Amniotic epithelial cell (primary cell): ENCODE data around the gene DNAJB14.

Source experiments
- DNase-seq: peaks from one replicate; pipeline ENCODE4 v3.0.0-alpha.2; 2010; ENCODE audit warnings: low read depth

The DNAJB14 gene

DNA sequence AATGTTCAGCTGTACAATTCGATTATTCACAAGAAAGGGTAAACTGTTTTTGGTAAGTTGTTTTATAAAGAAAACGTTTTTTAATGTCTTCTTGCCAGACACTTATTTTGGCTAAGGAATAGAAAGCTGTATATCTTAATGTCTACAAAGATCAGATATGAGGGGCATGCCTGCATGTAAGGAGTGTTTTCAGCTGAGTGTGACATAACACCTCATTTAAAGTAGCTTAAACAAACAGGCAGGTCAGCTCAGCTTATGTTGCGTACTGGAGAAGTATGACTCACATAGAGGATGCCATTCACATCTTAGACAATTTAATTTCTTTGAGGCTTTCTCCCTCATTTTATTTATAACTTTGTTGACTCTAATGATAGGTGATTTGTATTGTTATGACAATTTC lies 82.6 kb downstream of the DNAJB14 start:
- peak; percentile 34 for DNase-seq

DNA sequence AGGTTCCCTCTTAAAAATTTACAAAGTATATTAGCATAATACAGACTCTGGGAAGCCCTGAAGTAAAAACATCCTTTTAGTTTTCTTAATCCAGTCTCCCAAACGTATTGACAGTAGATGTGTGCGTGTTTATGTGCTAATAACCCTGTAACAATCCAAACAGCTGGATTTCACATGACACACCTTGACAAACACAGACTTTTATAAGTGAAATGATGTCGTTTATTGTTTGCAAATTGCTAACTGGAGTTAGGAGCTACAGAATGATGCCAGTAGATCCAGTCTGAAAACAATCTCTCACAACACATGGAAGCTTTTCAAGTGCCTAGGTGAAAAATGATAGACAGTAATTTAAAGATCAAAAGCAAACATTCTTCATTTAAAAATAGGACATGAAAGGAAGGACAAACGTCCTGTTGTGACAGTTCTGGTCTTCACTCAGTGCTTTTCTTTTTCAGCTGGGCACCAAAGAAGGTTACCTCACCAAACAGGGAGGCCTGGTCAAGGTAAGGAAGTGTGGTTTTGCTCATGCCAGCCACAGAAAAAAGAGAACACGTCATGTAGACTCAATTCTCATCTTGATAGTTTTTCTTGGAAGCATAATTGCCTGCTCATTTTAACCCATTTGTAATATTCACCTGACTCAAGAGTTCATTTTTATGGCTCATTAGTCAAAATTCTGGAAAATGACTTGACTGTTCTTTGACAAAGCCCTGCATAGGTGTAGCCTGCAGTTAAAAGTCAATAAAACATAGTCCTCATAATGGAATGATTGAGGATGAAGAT lies 85.1 kb downstream of the DNAJB14 start:
- no peak for DNase-seq

- DNase-seq: no peak
Measured at GRCh38 chr4:99860521-99860920, 85.9 kb downstream of the DNAJB14 start.

DNA sequence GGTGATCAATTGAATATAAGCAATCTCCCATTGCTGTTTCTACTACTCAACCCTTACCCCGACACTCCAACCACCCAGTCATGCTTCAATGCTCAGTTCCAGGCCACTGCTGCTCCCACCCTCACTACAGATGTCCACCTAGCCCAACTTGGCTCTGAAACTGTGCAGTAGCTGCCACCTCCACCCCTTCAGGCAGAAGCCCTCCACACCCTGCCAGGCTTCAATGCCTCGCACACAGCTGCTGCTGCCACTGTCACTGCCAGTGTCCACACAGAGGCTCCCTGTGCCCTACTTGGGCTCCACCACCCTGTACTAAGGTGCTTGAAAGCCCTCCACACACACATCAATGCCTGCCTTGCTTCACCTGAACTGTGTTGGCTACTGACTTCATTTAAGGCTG lies 86.8 kb downstream of the DNAJB14 start:
- DNase-seq: no peak

GRCh38 chr4:99857307-99857706 lies 89.1 kb downstream of the DNAJB14 start:
- DNase-seq: no peak

GRCh38 chr4:99856166-99856565 lies 90.3 kb downstream of the DNAJB14 start:
- DNase-seq: peak; percentile 71

GRCh38 chr4:99855678-99856077 lies 90.7 kb downstream of the DNAJB14 start:
- no peak for DNase-seq

DNA sequence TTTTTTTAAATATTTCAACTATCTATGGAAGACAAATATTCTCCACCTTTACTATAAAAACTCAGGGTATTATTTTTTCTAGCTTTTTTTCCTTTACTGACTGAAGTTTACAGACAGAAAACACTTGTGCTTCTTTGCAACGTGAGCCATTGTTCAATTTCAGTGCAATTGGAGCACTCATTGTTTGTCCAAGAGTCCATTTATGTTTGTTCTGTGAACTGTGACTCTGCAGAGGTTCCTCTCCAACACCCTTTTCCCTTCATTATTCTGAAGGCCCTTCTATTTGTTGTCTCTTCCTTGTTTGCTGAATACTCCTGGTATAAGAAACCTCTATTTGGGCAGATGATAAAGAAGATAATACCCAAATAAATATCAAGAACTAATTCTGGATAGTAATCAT lies 92.4 kb downstream of the DNAJB14 start:
- no peak for DNase-seq

- no peak for DNase-seq
Measured at GRCh38 chr4:99853190-99853589, 93.2 kb downstream of the DNAJB14 start.

DNA sequence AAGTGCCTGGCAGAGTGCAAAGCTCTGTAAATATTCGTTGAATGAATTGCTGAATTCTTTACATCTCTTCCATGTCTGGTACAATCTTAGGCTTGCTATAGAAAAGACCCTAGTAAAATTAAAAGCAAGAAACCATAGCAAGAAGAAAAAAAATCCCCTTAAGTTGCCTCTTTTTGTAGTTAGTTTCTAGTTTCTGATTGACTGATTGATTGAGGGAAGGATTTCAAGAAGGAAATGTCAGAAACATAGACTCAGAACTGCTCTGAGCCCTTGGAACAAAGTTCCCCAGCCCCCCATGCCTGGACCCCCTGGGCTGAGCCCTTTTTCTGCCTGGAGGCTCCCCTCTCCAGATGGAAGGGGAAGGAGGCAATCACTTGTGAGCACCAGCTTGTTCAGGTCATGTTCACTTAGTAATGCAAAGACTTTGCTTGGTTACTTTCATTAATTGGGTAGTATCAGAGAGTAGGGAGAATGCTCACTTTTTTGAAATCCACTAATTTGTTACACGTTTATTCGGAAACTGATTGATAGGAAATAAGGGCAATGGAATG lies 94.1 kb downstream of the DNAJB14 start:
- no peak for DNase-seq

DNA sequence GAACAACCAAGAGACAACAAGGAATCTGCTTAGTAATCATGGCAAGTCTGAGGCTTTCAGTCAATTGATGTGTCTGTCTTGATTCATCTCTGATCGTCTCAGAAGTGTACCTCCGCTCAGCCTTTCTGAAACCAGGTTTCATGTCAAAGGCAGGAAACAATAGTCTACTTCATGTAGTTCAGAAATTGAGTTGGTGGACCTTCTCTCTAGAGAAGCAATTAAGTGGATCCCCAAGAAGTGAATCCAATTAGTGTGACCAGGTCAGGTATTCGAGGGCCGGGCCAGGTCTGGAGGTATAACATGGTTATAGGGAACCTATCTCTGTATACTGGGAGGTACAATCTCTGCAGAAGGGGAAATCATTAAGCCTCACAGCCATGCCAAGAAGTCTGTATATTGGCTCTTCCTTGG lies 97.8 kb downstream of the DNAJB14 start:
- DNase-seq: no peak

DNA sequence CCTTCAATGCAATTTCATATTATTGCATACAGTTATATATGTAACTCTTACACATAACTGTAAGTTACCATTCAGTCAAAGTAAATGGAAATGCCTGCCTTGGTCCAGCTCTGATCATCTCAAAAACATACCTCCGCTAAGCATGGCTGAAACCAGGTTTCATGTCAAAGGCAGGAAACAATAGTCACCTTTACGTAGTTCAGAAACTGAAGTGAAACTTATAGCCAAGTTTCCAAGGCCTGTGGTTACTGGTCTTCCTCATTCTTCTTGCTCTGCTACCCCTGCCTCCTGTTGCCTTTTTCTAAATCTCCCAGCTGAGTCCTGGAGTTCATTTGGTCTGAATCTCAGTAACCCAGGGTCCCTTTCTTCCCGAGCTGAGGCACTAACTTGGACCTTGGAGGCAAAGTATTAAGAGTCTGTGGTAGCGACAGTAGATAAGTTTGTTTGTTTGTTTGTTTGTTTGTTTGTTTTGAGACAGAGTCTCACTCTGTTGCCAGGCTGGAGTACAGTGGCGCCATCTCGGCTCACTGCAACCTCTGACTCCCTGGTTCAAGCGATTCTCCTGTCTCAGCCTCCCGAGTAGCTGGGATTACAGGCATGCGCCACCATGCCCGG lies 98.9 kb downstream of the DNAJB14 start:
- DNase-seq: no peak

DNA sequence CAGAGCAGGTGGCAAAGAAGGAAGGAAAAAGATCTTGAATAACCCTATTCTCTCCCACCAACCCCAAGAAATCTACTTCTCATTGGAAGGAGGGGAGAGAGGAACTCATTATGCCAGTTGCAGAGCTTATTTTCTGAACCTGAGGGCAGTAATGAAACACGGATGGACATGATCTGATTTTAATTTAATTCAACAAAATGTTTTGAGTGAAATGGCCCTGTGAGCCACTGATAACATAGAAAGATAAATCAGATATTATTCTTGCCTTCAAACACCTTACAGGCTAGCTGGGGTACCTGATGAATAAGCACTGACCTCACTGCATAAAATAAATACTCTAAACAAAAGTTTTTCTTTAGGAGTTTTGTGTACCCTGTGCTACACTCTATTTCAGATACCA lies 99.5 kb downstream of the DNAJB14 start:
- DNase-seq: no peak
